ENCODE results near the gene IL4I1. TPM values are rescaled to one million over a fixed set of nuclear protein-coding genes. Genes with fewer than 3 reads are reported as not detected.
A peak's percentile ranks its signal among the peaks of the same experiment; 100 is the strongest.

The IL4I1 gene
- total RNA-seq, 4 donors from 2014 or later = 0.63 to 3.0 (median 1.7) TPM; not detected in 1

DNA sequence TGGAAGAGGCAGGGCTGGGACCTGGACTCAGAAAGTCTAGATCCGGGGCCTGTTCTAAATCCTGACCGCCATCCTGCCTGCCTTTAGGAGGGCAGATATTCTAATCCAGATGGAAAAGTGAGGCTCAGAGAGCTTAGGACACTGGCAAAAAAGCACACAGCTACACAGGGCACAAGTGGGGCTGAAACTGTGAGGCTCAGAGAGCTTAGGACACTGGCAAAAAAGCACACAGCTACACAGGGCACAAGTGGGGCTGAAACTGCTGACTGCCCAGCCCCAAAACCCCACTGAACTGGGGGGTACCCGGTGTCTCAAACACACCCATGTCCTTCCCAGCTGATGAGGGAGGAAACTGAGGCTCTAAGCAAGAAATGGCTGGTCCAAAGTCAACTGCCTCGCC, 21.5 kb downstream of the IL4I1 start:
- no peaks in the 10 kb centered on the region for H3K27me3 ChIP-seq
- H3K36me3 ChIP-seq = peaks cover 0 to 53% (median 2%) of the 10 kb centered on the region in 3 donors
- H3K4me3 ChIP-seq = peak overlapping the region in 2 of 4 donors; percentile 80 to 88
- no peaks in the 10 kb centered on the region for H3K9me3 ChIP-seq
- DNase-seq (ENCODE audit: low spot score in 2 of 2) = no peak
- TF ChIP-seq POLR2A (IDR thresholded peaks at IDR 0.05) (no peak), EP300 (IDR thresholded peaks at IDR 0.05) (no peak)
- TF ChIP-seq, protein P1, sequence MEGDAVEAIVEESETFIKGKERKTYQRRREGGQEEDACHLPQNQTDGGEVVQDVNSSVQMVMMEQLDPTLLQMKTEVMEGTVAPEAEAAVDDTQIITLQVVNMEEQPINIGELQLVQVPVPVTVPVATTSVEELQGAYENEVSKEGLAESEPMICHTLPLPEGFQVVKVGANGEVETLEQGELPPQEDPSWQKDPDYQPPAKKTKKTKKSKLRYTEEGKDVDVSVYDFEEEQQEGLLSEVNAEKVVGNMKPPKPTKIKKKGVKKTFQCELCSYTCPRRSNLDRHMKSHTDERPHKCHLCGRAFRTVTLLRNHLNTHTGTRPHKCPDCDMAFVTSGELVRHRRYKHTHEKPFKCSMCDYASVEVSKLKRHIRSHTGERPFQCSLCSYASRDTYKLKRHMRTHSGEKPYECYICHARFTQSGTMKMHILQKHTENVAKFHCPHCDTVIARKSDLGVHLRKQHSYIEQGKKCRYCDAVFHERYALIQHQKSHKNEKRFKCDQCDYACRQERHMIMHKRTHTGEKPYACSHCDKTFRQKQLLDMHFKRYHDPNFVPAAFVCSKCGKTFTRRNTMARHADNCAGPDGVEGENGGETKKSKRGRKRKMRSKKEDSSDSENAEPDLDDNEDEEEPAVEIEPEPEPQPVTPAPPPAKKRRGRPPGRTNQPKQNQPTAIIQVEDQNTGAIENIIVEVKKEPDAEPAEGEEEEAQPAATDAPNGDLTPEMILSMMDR (IDR thresholded peaks at IDR 0.05) = no peak
- H3K27ac ChIP-seq = peak overlapping the region; percentile 97 to 100 (median 98)
- H3K4me1 ChIP-seq = peaks cover 0 to 64% (median 21%) of the 10 kb centered on the region in 4 donors
- 77 to 78% methylated on average over 4 of the region's 4 CpGs for WGBS, 2 donors

- peaks cover 0 to 64% (median 25%) of the 10 kb centered on the region in 4 donors for H3K4me1 ChIP-seq
- 91 to 96% methylated on average over 11 of the region's 11 CpGs for WGBS, 2 donors
- peak overlapping the region in 1 of 4 donors; percentile 98 for H3K27ac ChIP-seq
- no peak overlapping the region for H3K4me3 ChIP-seq
- TF ChIP-seq POLR2A (IDR thresholded peaks at IDR 0.05) (no peak), EP300 (IDR thresholded peaks at IDR 0.05) (no peak)
- TF ChIP-seq, protein P1 (IDR thresholded peaks at IDR 0.05) = no peak
- no peaks in the 10 kb centered on the region for H3K9me3 ChIP-seq
- H3K27me3 ChIP-seq = no peaks in the 10 kb centered on the region
- no peak for DNase-seq (ENCODE audit: low spot score in 2 of 2)
- peaks cover 0 to 47% (median 2%) of the 10 kb centered on the region in 3 donors for H3K36me3 ChIP-seq
These were observed 22.1 kb downstream of the IL4I1 start for GRCh38 chr19:49874503-49875157.

DNA sequence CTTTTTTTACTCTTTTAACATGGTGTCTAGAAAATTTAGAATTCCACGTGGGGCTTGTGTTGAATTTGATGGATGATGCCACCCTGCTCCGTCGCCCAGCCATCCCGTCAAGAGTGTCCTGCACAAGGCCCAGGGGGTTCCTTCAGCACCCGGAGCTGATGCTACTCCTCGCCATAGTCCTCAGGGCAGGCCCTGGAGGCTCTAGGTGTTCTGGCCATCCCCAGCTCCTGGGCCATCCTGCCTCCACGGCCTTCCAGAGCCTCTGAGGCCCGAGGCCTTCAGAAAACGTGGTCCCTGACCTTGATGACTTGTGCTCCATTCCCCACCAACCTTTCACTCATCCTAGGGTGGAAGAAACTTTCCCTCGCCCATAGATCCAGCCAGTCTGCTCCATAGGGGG, 22.9 kb downstream of the IL4I1 start:
- WGBS, 2 donors = 79 to 82% methylated on average over 10 of the region's 10 CpGs
- Histone ChIP-seq H3K4me3 (no peak overlapping the region), H3K9me3 (no peaks in the 10 kb centered on the region), H3K27me3 (no peaks in the 10 kb centered on the region), H3K36me3 (peaks cover 0 to 39% (median 0%) of the 10 kb centered on the region in 3 donors), H3K27ac (no peak overlapping the region), H3K4me1 (peaks cover 0 to 60% (median 25%) of the 10 kb centered on the region in 4 donors)
- no peak for TF ChIP-seq POLR2A (IDR thresholded peaks at IDR 0.05)
- TF ChIP-seq EP300 (IDR thresholded peaks at IDR 0.05) = no peak
- TF ChIP-seq, protein P1 (IDR thresholded peaks at IDR 0.05) = no peak
- no peak for DNase-seq (ENCODE audit: low spot score in 2 of 2)

DNA sequence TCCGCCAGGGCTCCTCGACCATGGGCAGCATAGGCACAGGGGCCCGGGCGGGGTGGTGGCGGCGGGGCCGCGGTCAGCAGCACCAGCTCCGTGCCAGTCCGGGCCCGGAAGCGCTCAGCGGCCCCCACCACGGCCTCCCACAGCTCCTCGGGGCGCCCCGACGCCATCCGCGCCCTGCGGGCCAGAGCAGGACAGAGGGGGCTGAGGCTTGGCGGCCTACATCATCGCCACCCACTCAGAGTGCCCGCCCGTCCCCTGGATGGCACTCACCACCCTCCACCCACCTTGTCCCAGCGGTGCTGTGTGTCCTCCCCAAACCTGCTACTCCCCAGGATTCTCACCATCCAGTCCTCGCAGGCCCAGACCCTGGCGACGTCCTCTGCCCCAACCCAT, 23.6 kb downstream of the IL4I1 start:
- H3K4me3 ChIP-seq = no peak overlapping the region
- 89 to 94% methylated on average over 12 to 28 of the region's 29 CpGs for WGBS, 2 donors
- H3K9me3 ChIP-seq = no peaks in the 10 kb centered on the region
- no peak for DNase-seq (ENCODE audit: low spot score in 2 of 2)
- peaks cover 0 to 38% (median 0%) of the 10 kb centered on the region in 3 donors for H3K36me3 ChIP-seq
- no peaks in the 10 kb centered on the region for H3K27me3 ChIP-seq
- H3K4me1 ChIP-seq = peaks cover 0 to 60% (median 24%) of the 10 kb centered on the region in 4 donors
- peak overlapping the region in 1 of 4 donors; percentile 20 for H3K27ac ChIP-seq
- no peak for TF ChIP-seq POLR2A (IDR thresholded peaks at IDR 0.05)
- no peak for TF ChIP-seq EP300 (IDR thresholded peaks at IDR 0.05)
- TF ChIP-seq, protein P1 (IDR thresholded peaks at IDR 0.05) = no peak
